Rectal smooth muscle tissue (tissue), 1 donor: ENCODE data around the gene PLA2G4F.

ENCODE experiments used
- H3K27ac ChIP-seq: one replicate; pipeline ENCODE4 v1.7.0; 2013; ENCODE audit warnings: low read depth, low read length, inconsistent platforms
- H3K27me3 ChIP-seq: one replicate; pipeline ENCODE4 v1.7.0; 2013; ENCODE audit warnings: low read length; ENCODE audit not compliant: control insufficient read depth, insufficient read depth
- H3K36me3 ChIP-seq: one replicate; pipeline ENCODE4 v1.7.0; 2013; ENCODE audit warnings: low read length; ENCODE audit not compliant: control insufficient read depth, insufficient read depth
- H3K4me1 ChIP-seq: one replicate; pipeline ENCODE4 v1.7.0; 2013; ENCODE audit warnings: low read length; ENCODE audit not compliant: control insufficient read depth, insufficient read depth
- H3K4me3 ChIP-seq: one replicate; pipeline ENCODE4 v1.7.0; 2013; ENCODE audit warnings: low read length
- H3K9ac ChIP-seq: one replicate; pipeline ENCODE4 v1.7.0; 2013; ENCODE audit warnings: low read length

Gene PLA2G4F

DNA sequence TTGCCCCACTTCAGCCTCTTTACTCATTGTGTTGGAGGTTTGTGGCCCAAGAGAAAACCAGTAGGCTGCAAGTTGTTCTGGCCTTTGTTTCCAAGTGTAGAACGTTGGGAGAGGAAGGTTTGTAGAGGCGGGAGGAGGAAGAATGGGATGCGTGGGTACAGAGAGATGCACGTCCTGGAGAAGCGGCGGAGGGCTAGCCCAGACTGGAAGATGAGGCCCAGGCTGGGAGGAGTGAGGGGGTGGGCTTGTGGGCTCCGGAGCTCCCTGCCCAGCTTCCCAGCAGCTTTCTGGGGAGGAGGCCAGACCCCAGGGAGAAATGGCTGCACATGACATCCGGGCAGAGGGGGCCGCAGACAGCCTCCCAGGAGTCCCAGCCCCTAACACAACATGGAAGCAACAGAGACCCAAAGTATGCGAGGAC, 5.3 kb downstream of the PLA2G4F start:
- no peaks in the 10 kb centered on the region for H3K4me1 ChIP-seq
- no peaks in the 10 kb centered on the region for H3K36me3 ChIP-seq
- H3K4me3 ChIP-seq, result no peak overlapping the region
- H3K9ac ChIP-seq, result no peak overlapping the region
- H3K27me3 ChIP-seq, result no peaks in the 10 kb centered on the region
- no peak overlapping the region for H3K27ac ChIP-seq

DNA sequence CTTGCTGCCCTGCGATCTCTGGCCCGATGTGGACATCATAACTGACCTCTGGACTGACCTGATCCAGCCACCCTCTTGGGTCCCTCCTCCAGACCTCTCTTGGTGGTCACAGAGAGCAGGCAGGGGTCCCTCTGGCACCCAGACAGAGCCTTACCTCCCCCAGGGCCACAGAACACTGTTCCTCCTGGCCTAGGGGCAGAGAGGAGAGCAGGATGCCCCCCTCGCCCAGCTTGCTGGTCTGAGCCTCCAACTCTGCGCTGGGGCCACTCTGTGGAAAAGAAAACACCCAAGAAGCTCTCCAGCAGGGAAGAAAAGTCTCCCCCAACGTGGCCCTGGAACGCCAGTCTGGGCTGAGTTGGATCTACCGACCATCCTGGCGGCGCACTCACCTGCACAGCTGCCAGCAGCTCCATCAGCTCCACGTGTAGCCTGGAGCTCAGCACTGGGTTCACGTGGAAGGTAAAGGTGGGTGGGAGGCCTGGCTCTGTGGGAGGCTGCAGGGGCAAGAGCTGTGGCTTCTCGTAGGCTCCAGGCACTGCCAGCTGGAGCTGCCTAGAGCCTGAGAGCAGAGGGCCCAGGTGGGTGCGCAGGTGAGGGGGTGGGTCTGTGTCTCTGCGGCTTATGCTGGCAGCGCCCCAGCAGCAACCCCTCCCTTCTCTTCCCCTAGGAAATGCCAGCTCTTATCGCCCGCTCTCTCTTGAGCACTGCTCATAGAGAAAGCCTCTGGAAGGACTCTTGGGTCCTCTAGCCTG, 6.0 kb downstream of the PLA2G4F start:
- no peaks in the 10 kb centered on the region for H3K4me1 ChIP-seq
- no peak overlapping the region for H3K4me3 ChIP-seq
- H3K27ac ChIP-seq, result no peak overlapping the region
- H3K36me3 ChIP-seq, result no peaks in the 10 kb centered on the region
- no peak overlapping the region for H3K9ac ChIP-seq
- H3K27me3 ChIP-seq, result no peaks in the 10 kb centered on the region

DNA sequence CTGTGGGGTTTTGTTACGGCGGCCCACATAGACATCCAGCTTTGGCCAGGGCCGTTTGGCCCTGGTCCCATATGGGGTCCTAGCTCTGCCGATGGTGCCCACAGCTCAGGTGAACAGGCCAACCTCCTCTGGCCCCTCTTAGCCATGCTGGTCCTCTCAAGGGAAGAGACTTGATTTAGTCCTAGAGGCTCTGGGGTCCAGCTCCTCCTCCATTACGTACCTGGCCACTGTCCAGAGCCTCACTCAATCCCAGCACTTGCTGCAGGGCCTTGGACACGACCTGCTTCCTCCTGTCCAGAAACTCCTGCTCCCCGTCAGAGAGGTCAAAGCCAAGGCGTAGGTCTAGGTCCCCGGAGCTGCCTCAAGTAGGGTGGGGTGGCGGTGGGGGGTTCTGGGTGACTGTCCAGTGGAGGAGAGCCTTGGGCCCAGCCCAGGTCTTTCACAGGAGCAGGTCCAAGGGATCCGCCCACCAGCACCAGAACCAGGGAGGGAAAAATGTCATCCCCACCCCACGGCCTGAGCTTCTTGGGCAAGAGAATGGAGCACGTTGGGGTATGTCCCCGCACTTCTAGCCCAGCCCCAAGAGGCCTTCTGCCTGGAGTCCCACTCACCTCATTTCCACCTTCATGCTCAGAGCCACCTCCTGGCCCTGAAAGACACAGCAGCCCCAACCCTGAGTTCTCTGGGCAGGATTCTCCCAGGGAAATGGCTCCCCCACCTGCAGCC, 6.8 kb downstream of the PLA2G4F start:
- no peak overlapping the region for H3K9ac ChIP-seq
- no peaks in the 10 kb centered on the region for H3K36me3 ChIP-seq
- H3K27me3 ChIP-seq, result no peaks in the 10 kb centered on the region
- H3K27ac ChIP-seq, result no peak overlapping the region
- no peaks in the 10 kb centered on the region for H3K4me1 ChIP-seq
- no peak overlapping the region for H3K4me3 ChIP-seq

DNA sequence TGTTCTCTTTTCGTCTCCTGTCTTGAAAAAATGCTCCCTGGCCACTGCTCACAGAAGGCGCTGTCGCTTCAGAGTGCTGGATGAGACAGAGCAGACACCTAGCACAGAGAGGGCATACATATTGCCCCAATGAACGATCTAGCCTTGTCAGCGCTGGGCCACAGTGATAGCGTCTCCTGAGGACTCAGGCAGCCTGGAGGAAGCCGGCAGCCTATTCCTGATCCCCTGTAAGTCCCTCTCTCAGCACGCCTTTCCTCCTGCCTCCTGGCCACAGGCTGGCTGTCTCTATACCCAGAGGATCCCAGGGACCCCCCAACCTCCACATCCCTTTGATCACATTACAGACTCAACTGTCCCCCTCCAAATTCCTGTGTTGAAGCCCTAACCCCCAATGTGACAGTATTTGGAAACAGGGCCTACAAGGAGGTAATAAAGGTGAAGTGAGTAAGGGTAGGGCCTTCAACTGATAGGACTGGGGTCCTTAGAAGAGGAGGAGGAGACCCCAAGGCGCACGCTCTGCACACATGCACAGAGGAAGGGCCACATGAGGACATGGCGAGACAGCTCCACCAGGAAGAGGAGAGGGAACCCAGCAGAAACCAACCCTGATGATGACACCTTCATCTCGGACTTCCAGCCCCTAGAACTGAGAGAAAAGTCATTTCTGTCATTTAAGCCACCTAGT, 7.5 kb downstream of the PLA2G4F start:
- no peak overlapping the region for H3K4me3 ChIP-seq
- H3K27ac ChIP-seq, result no peak overlapping the region
- H3K4me1 ChIP-seq, result no peaks in the 10 kb centered on the region
- H3K9ac ChIP-seq, result no peak overlapping the region
- no peaks in the 10 kb centered on the region for H3K36me3 ChIP-seq
- no peaks in the 10 kb centered on the region for H3K27me3 ChIP-seq

DNA sequence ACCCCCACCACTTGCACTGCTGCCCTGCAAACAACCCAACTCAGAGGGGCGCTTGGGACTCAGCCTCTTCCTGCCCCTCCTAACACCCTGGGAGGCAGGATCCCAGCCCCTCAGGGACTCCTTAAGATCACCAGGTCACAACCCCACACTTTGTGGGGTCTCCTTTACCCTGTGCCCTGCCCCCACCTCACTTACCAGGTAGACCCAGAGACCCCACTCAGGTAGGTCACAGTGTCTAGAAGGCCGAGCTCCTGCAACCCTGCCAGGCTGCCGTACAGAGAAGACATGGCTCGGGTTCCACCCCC, 9.1 kb downstream of the PLA2G4F start:
- Histone ChIP-seq H3K36me3 (no peaks in the 10 kb centered on the region), H3K27ac (no peak overlapping the region), H3K27me3 (no peaks in the 10 kb centered on the region), H3K9ac (no peak overlapping the region), H3K4me3 (no peak overlapping the region), H3K4me1 (no peaks in the 10 kb centered on the region)

DNA sequence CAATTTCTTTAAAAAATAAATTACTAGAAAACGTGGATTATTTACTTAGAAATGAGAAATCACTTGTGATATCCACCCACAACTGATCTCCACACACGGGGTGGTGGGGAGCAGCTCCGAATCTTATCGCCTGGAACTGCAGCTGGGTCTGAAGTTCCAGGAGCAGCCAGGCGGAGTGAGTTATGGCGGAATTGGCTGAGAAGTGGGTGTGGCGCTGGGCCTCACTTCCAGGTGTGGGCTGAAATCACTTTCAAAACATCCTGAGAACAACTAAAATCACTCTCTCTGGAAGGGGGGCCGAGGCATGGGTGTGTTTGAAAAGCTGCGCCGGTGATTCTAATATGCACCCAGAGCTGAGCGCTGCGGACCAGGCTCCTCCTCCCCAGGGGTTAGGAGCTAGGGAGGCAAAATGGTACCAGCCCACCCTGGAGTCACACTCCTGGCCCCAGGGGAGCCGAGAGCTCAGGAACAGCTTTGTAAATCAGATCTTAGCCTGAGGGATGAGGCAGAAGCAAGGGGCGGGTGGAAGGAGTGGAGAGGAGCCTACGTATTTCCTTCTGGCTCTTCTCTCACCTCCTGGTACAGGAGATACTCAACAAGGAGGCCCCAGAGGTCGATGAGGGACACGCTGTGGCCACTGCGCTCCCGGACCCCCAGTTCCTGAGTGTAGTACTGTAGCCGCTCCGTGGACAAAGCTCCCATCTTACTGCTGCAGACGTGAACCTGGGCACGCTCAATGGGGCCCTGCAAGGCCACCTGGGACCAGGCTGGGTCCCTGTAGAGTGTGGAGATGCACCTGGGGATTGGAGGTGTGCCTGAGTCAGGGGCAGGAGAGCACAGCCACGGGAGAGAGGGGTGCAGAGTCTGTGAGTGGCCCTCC, 9.6 kb downstream of the PLA2G4F start:
- H3K4me3 ChIP-seq, result no peak overlapping the region
- no peaks in the 10 kb centered on the region for H3K4me1 ChIP-seq
- H3K27me3 ChIP-seq, result no peaks in the 10 kb centered on the region
- H3K9ac ChIP-seq, result no peak overlapping the region
- no peak overlapping the region for H3K27ac ChIP-seq
- no peaks in the 10 kb centered on the region for H3K36me3 ChIP-seq

DNA sequence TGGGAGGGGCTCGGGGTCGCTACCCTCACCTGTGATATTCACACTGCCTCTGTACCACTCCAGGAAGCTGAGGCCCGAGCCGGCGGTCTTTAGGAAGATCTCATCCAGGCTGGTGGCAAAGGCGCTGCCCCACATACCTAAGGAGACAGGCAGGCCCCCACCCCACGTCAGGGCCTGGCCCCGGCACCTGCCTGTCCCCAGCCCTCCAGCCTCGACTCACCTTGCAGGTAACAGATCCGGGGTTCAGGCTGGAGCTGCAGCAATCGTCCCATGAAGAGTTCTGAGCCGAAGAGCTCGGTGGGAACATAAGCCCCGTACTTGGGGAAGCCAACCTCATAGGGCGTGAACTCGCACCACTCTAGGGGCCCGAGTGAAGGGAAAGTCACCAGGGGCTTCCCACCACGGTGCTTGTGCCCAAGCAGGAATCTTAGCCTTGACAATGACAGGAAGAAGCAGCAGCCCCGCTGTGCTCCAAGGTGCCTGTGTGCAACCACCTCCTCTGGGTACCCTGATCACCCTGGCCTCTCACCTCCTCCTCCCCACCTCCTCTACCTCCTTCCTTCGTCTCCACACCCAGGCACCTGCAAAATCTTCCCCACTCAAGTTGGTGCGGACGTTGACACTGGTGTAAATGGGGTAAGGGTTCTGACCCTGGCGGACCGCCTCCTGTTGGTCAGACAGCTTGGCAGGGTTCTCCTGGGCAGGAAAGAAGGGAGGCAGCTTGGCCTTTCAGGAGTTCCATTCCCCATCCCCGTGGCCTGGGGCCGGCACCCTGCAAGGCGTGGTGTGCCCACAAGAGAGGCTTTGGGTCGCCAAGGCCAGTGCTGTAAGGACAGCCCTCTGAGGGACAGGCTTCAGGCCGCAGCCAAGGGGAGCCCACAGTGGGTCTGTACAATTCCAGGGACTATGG, 10.6 kb downstream of the PLA2G4F start:
- no peaks in the 10 kb centered on the region for H3K27me3 ChIP-seq
- H3K27ac ChIP-seq, result no peak overlapping the region
- no peaks in the 10 kb centered on the region for H3K4me1 ChIP-seq
- H3K4me3 ChIP-seq, result no peak overlapping the region
- H3K9ac ChIP-seq, result no peak overlapping the region
- H3K36me3 ChIP-seq, result no peaks in the 10 kb centered on the region

DNA sequence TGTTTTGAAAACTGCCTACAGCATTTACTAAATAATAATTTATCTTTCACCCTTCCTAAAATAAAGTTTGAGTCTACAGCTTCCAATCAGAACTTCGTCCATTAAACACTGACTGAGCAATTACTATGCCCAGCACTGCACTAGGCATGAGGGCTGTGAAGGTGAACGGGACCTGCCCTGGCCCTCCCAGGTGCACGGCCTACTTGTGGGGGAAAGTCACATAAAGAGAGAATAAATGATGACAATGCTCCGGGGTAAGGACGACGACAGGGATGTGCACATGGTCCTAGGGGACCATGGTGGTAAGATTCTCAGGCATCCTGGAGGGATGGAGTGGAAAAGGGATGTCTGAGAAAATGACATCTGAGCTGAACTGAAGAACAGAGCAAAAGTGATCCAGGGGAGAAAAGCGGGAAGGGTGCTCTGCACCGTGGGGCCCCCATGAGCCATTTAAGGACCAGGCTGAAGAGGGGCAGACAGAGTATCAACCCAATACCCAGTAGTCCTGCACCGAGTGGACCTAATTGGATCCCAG, 11.5 kb downstream of the PLA2G4F start:
- Histone ChIP-seq H3K4me1 (no peaks in the 10 kb centered on the region), H3K27ac (no peak overlapping the region), H3K36me3 (no peaks in the 10 kb centered on the region), H3K27me3 (no peaks in the 10 kb centered on the region), H3K4me3 (no peak overlapping the region), H3K9ac (no peak overlapping the region)

DNA sequence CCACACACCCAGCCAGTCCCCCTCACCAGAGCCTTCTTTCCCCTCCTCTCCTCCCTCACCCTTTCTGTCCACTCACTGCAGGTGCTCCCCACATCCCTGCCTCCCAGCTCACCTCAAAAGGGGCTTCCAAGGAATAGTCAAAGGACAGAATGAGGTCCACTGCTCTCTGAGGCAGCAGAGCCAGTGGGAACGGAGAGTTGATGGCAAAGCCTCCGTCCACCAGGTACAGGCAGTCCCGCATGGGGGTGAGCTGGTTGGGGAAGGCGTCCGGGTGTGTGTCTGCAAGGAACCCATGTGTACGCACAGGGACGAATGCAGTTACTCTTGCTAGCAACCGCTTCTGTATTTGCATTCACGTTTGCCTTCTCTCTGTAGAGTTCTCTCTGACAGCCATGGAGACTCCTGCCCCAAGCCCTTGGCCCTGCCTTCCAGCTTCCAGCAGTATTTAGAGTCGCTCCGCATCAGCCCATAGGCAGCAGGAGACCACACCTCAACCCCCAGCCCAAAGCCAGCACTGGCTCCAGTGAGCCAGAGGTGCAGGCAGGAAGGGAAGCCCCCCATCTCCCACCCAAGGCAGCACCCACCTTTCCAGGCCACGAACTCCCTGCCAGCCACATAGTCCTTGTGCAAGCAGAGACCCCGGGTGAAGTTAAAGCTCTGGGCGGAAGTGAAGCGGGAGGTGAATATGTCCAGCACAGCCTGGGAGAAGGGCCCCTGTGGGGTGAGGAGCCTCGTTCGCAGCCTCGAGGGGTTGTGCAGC, 12.4 kb downstream of the PLA2G4F start:
- H3K4me3 ChIP-seq, result no peak overlapping the region
- H3K9ac ChIP-seq, result no peak overlapping the region
- H3K27me3 ChIP-seq, result no peaks in the 10 kb centered on the region
- H3K27ac ChIP-seq, result no peak overlapping the region
- no peaks in the 10 kb centered on the region for H3K4me1 ChIP-seq
- no peaks in the 10 kb centered on the region for H3K36me3 ChIP-seq

DNA sequence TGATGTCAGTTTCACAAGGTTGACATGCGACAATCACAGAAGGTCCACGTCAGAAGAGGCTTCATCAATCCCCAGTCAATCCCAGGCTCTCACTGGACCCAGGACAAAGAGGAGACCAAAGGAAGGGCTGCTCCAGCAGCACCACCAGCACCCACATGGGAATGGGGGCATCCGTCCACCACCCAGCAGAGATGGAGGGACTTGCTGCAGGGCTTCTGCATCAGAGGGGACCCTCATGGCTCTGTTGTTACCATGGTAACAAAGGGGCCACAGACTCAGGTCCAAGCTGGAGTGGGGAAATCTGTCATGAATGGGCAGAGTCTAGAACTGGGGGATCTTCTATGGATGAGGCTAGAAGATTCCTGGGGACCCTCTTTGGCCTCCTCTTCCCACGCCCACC, 13.1 kb downstream of the PLA2G4F start:
- no peaks in the 10 kb centered on the region for H3K4me1 ChIP-seq
- no peaks in the 10 kb centered on the region for H3K27me3 ChIP-seq
- no peak overlapping the region for H3K27ac ChIP-seq
- no peak overlapping the region for H3K4me3 ChIP-seq
- no peaks in the 10 kb centered on the region for H3K36me3 ChIP-seq
- H3K9ac ChIP-seq, result no peak overlapping the region
